ENCODE measurements around the gene LRRK1. TPM values are rescaled to one million over a fixed set of nuclear protein-coding genes. Genes with fewer than 3 reads are reported as not detected.

LRRK1 gene
- total RNA-seq, 4 donors from 2014 or later: 14.8 to 29.3 (median 19.1) TPM

- H3K4me3 ChIP-seq (ENCODE audit: low read depth, poor library complexity, severe bottlenecking): no peak overlapping the region
- TF ChIP-seq POLR2A (IDR thresholded peaks at IDR 0.05): no peak
- TF ChIP-seq CTCF (IDR thresholded peaks at IDR 0.05): peak in 1 of 3 donors; percentile 2
- intact Hi-C loops (cut with DNase I; ENCODE audit: low total_unique reads): no loop called here
- DNase-seq (ENCODE audit: low spot score in 2 of 2): peak; percentile 8 to 76
- WGBS, 2 donors: 84 to 91% methylated on average over 15 of the region's 15 CpGs
These were observed 137.5 kb downstream of the LRRK1 start for GRCh38 chr15:101056366-101057334.

GRCh38 chr15:101057841-101058407 lies 138.8 kb downstream of the LRRK1 start:
- no peak overlapping the region for H3K4me3 ChIP-seq (ENCODE audit: low read depth, poor library complexity, severe bottlenecking)
- TF ChIP-seq CTCF (IDR thresholded peaks at IDR 0.05) (no peak), POLR2A (IDR thresholded peaks at IDR 0.05) (no peak)
- 90 to 93% methylated on average over 14 of the region's 14 CpGs for WGBS, 2 donors
- DNase-seq (ENCODE audit: low spot score in 2 of 2): peak in 1 of 2 donors; percentile 7
- intact Hi-C loops (cut with DNase I; ENCODE audit: low total_unique reads): no loop called here

GRCh38 chr15:101058735-101059134 lies 139.6 kb downstream of the LRRK1 start:
- 95 to 97% methylated on average over 12 of the region's 12 CpGs for WGBS, 2 donors
- H3K4me3 ChIP-seq (ENCODE audit: low read depth, poor library complexity, severe bottlenecking): no peak overlapping the region
- DNase-seq (ENCODE audit: low spot score in 2 of 2): peak; percentile 8 to 59
- TF ChIP-seq POLR2A (IDR thresholded peaks at IDR 0.05) (no peak), CTCF (IDR thresholded peaks at IDR 0.05) (no peak)
- intact Hi-C loops (cut with DNase I; ENCODE audit: low total_unique reads): no loop called here

GRCh38 chr15:101059381-101060341 lies 140.5 kb downstream of the LRRK1 start:
- no peak for TF ChIP-seq POLR2A (IDR thresholded peaks at IDR 0.05)
- no peak for TF ChIP-seq CTCF (IDR thresholded peaks at IDR 0.05)
- WGBS, 2 donors: 84 to 86% methylated on average over 16 of the region's 16 CpGs
- DNase-seq (ENCODE audit: low spot score in 2 of 2): peak in 1 of 2 donors; percentile 57
- no peak overlapping the region for H3K4me3 ChIP-seq (ENCODE audit: low read depth, poor library complexity, severe bottlenecking)
- intact Hi-C loops (cut with DNase I; ENCODE audit: low total_unique reads): no loop called here
